K562 (cell line): Measurements from ENCODE around the gene ADIPOR2. TPM values are rescaled to one million over a fixed set of nuclear protein-coding genes. Genes with fewer than 3 reads are reported as not detected.

Experiments used
- ATAC-seq: fragments of 200-7000 bp; cut with Tn5 transposase; 3 replicates; pipeline ENCODE4 v1.9.1; 2020; ENCODE audit warnings: moderate library complexity
- BruUV-seq: library from RNA; stranded (reverse); fragments of 400-500 nt; replicated peaks from 2 replicates; lab custom pipeline; 2021; lab: Mats Ljungman, UMichigan
- CTCF ChIA-PET: fragments of 300-600 bp; formaldehyde crosslinking; extraction: SDS; loops from one replicate; lab custom pipeline; 2021; ENCODE audit warnings: low intra/inter-chr PET ratio; lab: Yijun Ruan, JAX
- POLR2A ChIA-PET: fragments of 300-600, 350-650 bp; sonication (Branson Sonifier 250); formaldehyde crosslinking; extraction: SDS; loops from one replicate; lab custom pipeline; 2021; ENCODE audit warnings: antibody characterized with exemption, inconsistent platforms; lab: Yijun Ruan, JAX
- DNase-seq, 4 experiments: peaks; one replicate each; pipeline versions ENCODE4 v3.0.0 to v3.0.0-alpha.2; 2011 to 2018; ENCODE audit warnings: low spot score in 3 of 4, mixed read lengths in 3 of 4; ENCODE audit errors: extremely low read depth in 1 of 4
- FAIRE-seq: peaks from 2 replicates; lab custom pipeline; 2011; peaks lifted over from hg19 to GRCh38; lab: Jason Lieb, UNC
- H2AFZ ChIP-seq: 2 replicates; pipeline ENCODE4 v1.6.0; 2011; ENCODE audit warnings: low read depth, low read length, control low read depth, inconsistent platforms
- H3K27ac ChIP-seq: fragments of 200-600 bp; 3 replicates; pipeline ENCODE4 v1.8.0; 2011; ENCODE audit warnings: low read depth, mild to moderate bottlenecking, control low read depth, inconsistent platforms, low read length, moderate library complexity, mixed read lengths; ENCODE audit errors: extremely low read depth
- H3K27me3 ChIP-seq, 2 experiments: fragments of 300-600 bp in 1 of 2; 2 replicates in 1 of 2; 3 replicates in 1 of 2; pipeline versions ENCODE4 v1.6.0 to v1.8.0; 2011; ENCODE audit warnings: inconsistent platforms in 2 of 2, low read length in 2 of 2, mild to moderate bottlenecking in 1 of 2, mixed read lengths in 1 of 2, moderate library complexity in 1 of 2; ENCODE audit not compliant: control insufficient read depth in 2 of 2, insufficient read depth in 2 of 2
- H3K36me3 ChIP-seq: fragments of 300-600 bp; 3 replicates; pipeline ENCODE4 v1.8.0; 2011; ENCODE audit warnings: mild to moderate bottlenecking, low read length, inconsistent platforms; ENCODE audit not compliant: control insufficient read depth, insufficient read depth
- H3K4me1 ChIP-seq, 2 experiments: fragments of 200-600 bp in 1 of 2; replicated peaks in 1 of 2; 2 replicates in 1 of 2; 3 replicates in 1 of 2; pipeline versions ENCODE4 v1.5.1 to v1.8.0; 2011; ENCODE audit warnings: inconsistent platforms in 2 of 2, low read length in 2 of 2, mild to moderate bottlenecking in 1 of 2, mixed read lengths in 1 of 2, moderate library complexity in 1 of 2; ENCODE audit not compliant: control insufficient read depth in 2 of 2, insufficient read depth in 2 of 2
- H3K4me2 ChIP-seq: 2 replicates; pipeline ENCODE4 v1.6.1; 2011; ENCODE audit warnings: low read length, control low read depth, inconsistent platforms, mixed read lengths; ENCODE audit not compliant: insufficient read depth
- H3K4me3 ChIP-seq: fragments of 200-600 bp; sonication (generic), shearing (Covaris generic); 2 replicates; pipeline ENCODE4 v1.5.1; 2016; ENCODE audit warnings: control low read depth, inconsistent platforms
- H3K79me2 ChIP-seq: fragments of 200-600 bp; 3 replicates; pipeline ENCODE4 v1.8.0; 2011; ENCODE audit warnings: low read length, inconsistent platforms; ENCODE audit not compliant: control insufficient read depth, insufficient read depth
- H3K9ac ChIP-seq, 2 experiments: 2 replicates each; pipeline versions ENCODE4 v1.6.0 to v1.6.1; 2011; ENCODE audit warnings: low read depth in 2 of 2, low read length in 2 of 2, control low read depth in 1 of 2, inconsistent platforms in 1 of 2, mild to moderate bottlenecking in 1 of 2, mixed read lengths in 1 of 2; ENCODE audit not compliant: insufficient read depth in 1 of 2
- H3K9me1 ChIP-seq: one replicate; pipeline ENCODE4 v1.6.0; 2011; ENCODE audit warnings: inconsistent platforms, mild to moderate bottlenecking, low read length, moderate library complexity; ENCODE audit not compliant: control insufficient read depth, insufficient read depth
- H3K9me3 ChIP-seq: replicated peaks from 2 replicates; pipeline ENCODE4 v1.5.1; 2011; ENCODE audit warnings: low read depth, low read length, inconsistent platforms; ENCODE audit not compliant: control insufficient read depth, insufficient read depth
- H4K20me1 ChIP-seq: replicated peaks from 2 replicates; pipeline ENCODE4 v1.6.1; 2011; ENCODE audit warnings: low read length, inconsistent platforms, mixed read lengths; ENCODE audit not compliant: control insufficient read depth, insufficient read depth
- ARID3B ChIP-seq: fragments of 250-450 bp; sonication (Bioruptor Pico); IDR thresholded peaks from 2 replicates; pipeline ENCODE4 v1.4.0; 2020; ENCODE audit warnings: borderline replicate concordance
- GATAD2A ChIP-seq: fragments of 450-650 bp; IDR thresholded peaks from 2 replicates; pipeline ENCODE4 v1.6.1; 2017
- NKRF ChIP-seq: fragments of 450-650 bp; IDR thresholded peaks from 2 replicates; pipeline ENCODE4 v1.6.1; 2016; ENCODE audit warnings: borderline replicate concordance
- SIRT6 ChIP-seq: IDR thresholded peaks from one replicate; pipeline ENCODE4 v1.6.1; 2012; ENCODE audit warnings: low read depth, mild to moderate bottlenecking, control low read depth, inconsistent platforms, low read length, moderate library complexity
- TAF15 ChIP-seq: fragments of 200-400 bp; formaldehyde crosslinking; IDR thresholded peaks from 2 replicates; pipeline ENCODE4 v1.6.1; 2017; ENCODE audit warnings: mild to moderate bottlenecking, low read depth, low read length, moderate library complexity
- ZBTB8A ChIP-seq: fragments of 450-650 bp; IDR thresholded peaks from 2 replicates; pipeline ENCODE4 v1.6.1; 2018; ENCODE audit warnings: mild to moderate bottlenecking, moderate library complexity; ENCODE audit not compliant: partially characterized antibody
- ZKSCAN1 ChIP-seq: fragments of 150-350 bp; IDR thresholded peaks from 2 replicates; pipeline ENCODE4 v1.6.1; 2016; ENCODE audit warnings: low read depth, low read length
- ZNF263 ChIP-seq: sonication (generic); formaldehyde crosslinking; IDR thresholded peaks from 2 replicates; pipeline ENCODE4 v1.8.0; 2022; ENCODE audit warnings: mild to moderate bottlenecking, missing genetic modification reagents, borderline replicate concordance
- ZNF507 ChIP-seq: conservative IDR thresholded peaks from 2 replicates; pipeline ENCODE4 v1.6.1; 2017; ENCODE audit warnings: missing genetic modification characterization, missing compliant biosample characterization
- WGBS: fragments of 100-300 bp; shearing (Covaris generic); methylation state at CpG from one replicate; pipeline ENCODE4 v1.1.6; 2016; ENCODE audit warnings: low coverage, mixed read lengths; ENCODE audit not compliant: insufficient coverage; ENCODE audit errors: missing lambda C conversion rate; 5-methylcytosine and 5-hydroxymethylcytosine counted together
- in situ Hi-C: fragments of 300-500 bp; cut with MboI; formaldehyde crosslinking; loops from 4 replicates; pipeline ENCODE4 v1.15.0; 2018; ENCODE audit warnings: inconsistent platforms, mixed read lengths
- intact Hi-C: fragments of 100-400 bp; cut with micrococcal nuclease; formaldehyde crosslinking; loops from 2 replicates; pipeline ENCODE4 v1.14.2; 2022
- polyA plus RNA-seq, 8 experiments: library from polyadenylated mRNA; depleted of rRNA in 4 of 8; stranded (reverse) in 5 of 8; unstranded in 3 of 8; fragments of >200 nt; fragmentation: Nextera tagmentation in 2 of 8; fragmentation: Illumina TruSeq in 1 of 8; extraction: Ambion mirVana in 2 of 8; extraction: Trizol in 1 of 8; gene quantifications; 2 replicates each; pipeline versions ENCODE4 v1.2.1 to v1.2.3, GENCODE V29; 2011 to 2014; ENCODE audit warnings: inconsistent platforms in 1 of 8, missing spikeins in 1 of 8
- total RNA-seq, 7 experiments: library from RNA; depleted of rRNA in 6 of 7; stranded (reverse); fragments of >200 nt in 6 of 7; fragmentation: Illumina TruSeq in 2 of 7; extraction: Trizol in 2 of 7; gene quantifications; 2 replicates each; pipeline versions ENCODE4 v1.2.1 to v1.2.3, GENCODE V29; 2011 to 2021; ENCODE audit warnings: low replicate concordance in 1 of 7
- TF ChIP-seq, protein P1 (sequence below): sonication (generic); formaldehyde crosslinking; IDR thresholded peaks from 2 replicates; pipeline ENCODE4 v1.8.0; 2022; ENCODE audit warnings: mild to moderate bottlenecking, missing genetic modification reagents, borderline replicate concordance
- TF ChIP-seq, protein P2 (sequence below): fragments of 450-650 bp; IDR thresholded peaks from 2 replicates; pipeline ENCODE4 v1.6.1; 2018; ENCODE audit not compliant: partially characterized antibody

ADIPOR2 gene
- total and polyA plus RNA-seq, 9 of the 15 experiments (the other 6 are each of a cell fraction or from before 2014, with no cell fraction given), result 10.9 to 63.5 (median 46.0) TPM

- H3K36me3 ChIP-seq, result peaks cover 19% of the 10 kb centered on the region; the same call in 2 of the 3 replicates
- ChIA-PET POLR2A (interaction anchor here (0.7 kb wide), 1 partner anchor 822 kb away, joined by 3 read pairs; no protein-coding TSS in a partner anchor), CTCF (interaction anchor here (0.6 kb wide), 1 partner anchor 81 kb away, joined by 3 read pairs; no protein-coding TSS in a partner anchor)
- intact Hi-C loops, result no loop called here
- no peaks in the 10 kb centered on the region for H3K9me1 ChIP-seq
- peaks cover 7% of the 10 kb centered on the region for H3K9me3 ChIP-seq
- H3K9ac ChIP-seq, result no peak overlapping the region
- peaks cover 3 to 21% of the 10 kb centered on the region in 2 experiments; a peak in 3 of 5 replicates for H3K4me1 ChIP-seq
- FAIRE-seq, result peak; percentile 71
- H3K4me2 ChIP-seq, result no peak overlapping the region
- no peaks in the 10 kb centered on the region for H3K27me3 ChIP-seq
- no peak for ATAC-seq
- H3K27ac ChIP-seq, result no peak overlapping the region
- WGBS, result 76% methylated on average over 3 of the region's 3 CpGs
- H2AFZ ChIP-seq, result no peak overlapping the region
- in situ Hi-C loops, result no loop called here
- BruUV-seq, result no TSS peak
- no peak overlapping the region for H3K4me3 ChIP-seq
- no peak for DNase-seq
- H3K79me2 ChIP-seq, result peaks cover 99% of the 10 kb centered on the region
- 0 out of 2 replicates have a peak, but pooled peaks cover 3% of the 10 kb centered on the region for H4K20me1 ChIP-seq
- TF ChIP-seq ZBTB8A, result no peak
- TF ChIP-seq, protein P1, sequence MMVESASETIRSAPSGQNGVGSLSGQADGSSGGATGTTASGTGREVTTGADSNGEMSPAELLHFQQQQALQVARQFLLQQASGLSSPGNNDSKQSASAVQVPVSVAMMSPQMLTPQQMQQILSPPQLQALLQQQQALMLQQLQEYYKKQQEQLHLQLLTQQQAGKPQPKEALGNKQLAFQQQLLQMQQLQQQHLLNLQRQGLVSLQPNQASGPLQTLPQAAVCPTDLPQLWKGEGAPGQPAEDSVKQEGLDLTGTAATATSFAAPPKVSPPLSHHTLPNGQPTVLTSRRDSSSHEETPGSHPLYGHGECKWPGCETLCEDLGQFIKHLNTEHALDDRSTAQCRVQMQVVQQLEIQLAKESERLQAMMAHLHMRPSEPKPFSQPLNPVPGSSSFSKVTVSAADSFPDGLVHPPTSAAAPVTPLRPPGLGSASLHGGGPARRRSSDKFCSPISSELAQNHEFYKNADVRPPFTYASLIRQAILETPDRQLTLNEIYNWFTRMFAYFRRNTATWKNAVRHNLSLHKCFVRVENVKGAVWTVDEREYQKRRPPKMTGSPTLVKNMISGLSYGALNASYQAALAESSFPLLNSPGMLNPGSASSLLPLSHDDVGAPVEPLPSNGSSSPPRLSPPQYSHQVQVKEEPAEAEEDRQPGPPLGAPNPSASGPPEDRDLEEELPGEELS (CRISPR knock-in tag), result no peak
- TF ChIP-seq NKRF, result no peak
- no peak for TF ChIP-seq ARID3B (CRISPR knock-in tag)
- no peak for TF ChIP-seq TAF15
- TF ChIP-seq SIRT6, result no peak
- TF ChIP-seq, protein P2, sequence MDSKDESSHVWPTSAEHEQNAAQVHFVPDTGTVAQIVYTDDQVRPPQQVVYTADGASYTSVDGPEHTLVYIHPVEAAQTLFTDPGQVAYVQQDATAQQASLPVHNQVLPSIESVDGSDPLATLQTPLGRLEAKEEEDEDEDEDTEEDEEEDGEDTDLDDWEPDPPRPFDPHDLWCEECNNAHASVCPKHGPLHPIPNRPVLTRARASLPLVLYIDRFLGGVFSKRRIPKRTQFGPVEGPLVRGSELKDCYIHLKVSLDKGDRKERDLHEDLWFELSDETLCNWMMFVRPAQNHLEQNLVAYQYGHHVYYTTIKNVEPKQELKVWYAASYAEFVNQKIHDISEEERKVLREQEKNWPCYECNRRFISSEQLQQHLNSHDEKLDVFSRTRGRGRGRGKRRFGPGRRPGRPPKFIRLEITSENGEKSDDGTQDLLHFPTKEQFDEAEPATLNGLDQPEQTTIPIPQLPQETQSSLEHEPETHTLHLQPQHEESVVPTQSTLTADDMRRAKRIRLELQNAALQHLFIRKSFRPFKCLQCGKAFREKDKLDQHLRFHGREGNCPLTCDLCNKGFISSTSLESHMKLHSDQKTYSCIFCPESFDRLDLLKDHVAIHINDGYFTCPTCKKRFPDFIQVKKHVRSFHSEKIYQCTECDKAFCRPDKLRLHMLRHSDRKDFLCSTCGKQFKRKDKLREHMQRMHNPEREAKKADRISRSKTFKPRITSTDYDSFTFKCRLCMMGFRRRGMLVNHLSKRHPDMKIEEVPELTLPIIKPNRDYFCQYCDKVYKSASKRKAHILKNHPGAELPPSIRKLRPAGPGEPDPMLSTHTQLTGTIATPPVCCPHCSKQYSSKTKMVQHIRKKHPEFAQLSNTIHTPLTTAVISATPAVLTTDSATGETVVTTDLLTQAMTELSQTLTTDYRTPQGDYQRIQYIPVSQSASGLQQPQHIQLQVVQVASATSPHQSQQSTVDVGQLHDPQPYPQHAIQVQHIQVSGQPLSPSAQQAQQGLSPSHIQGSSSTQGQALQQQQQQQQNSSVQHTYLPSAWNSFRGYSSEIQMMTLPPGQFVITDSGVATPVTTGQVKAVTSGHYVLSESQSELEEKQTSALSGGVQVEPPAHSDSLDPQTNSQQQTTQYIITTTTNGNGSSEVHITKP, result no peak
- no peak for TF ChIP-seq GATAD2A
- TF ChIP-seq ZNF507 (tag), result no peak
- TF ChIP-seq ZNF263 (CRISPR knock-in tag), result no peak
- no peak for TF ChIP-seq ZKSCAN1
Measured at GRCh38 chr12:1716215-1716862, 25.5 kb downstream of the ADIPOR2 start.
